H9 (cell line): Measurements from ENCODE around the gene THRB. TPM values are rescaled to one million over a fixed set of nuclear protein-coding genes. Genes with fewer than 3 reads are reported as not detected.

Experiments
- DNase-seq: peaks from one replicate; pipeline ENCODE4 v3.0.0-alpha.2; 2017
- H2AFZ ChIP-seq: one replicate; pipeline ENCODE4 v1.6.1; 2013; ENCODE audit warnings: mild to moderate bottlenecking, low read length, control low read depth, moderate library complexity
- H2AK5ac ChIP-seq: 2 replicates; pipeline ENCODE4 v1.6.1; 2013; ENCODE audit warnings: low read length, control low read depth, mixed read lengths; ENCODE audit not compliant: insufficient read length
- H2BK120ac ChIP-seq: one replicate; pipeline ENCODE4 v1.6.1; 2013; ENCODE audit warnings: low read depth, mild to moderate bottlenecking, low read length, control low read depth, inconsistent platforms; ENCODE audit not compliant: poor library complexity, severe bottlenecking
- H2BK12ac ChIP-seq: 2 replicates; pipeline ENCODE4 v1.6.1; 2013; ENCODE audit warnings: low read length, control low read depth, mixed read lengths, low read depth; ENCODE audit not compliant: insufficient read length
- H2BK15ac ChIP-seq: 2 replicates; pipeline ENCODE4 v1.6.1; 2013; ENCODE audit warnings: low read depth, low read length, control low read depth
- H2BK20ac ChIP-seq: one replicate; pipeline ENCODE4 v1.6.1; 2013; ENCODE audit warnings: low read depth, mild to moderate bottlenecking, low read length, control low read depth, inconsistent platforms; ENCODE audit not compliant: poor library complexity, severe bottlenecking
- H2BK5ac ChIP-seq: 2 replicates; pipeline ENCODE4 v1.6.1; 2013; ENCODE audit warnings: low read length, control low read depth, mixed read lengths; ENCODE audit not compliant: insufficient read length
- H3K14ac ChIP-seq: 2 replicates; pipeline ENCODE4 v1.6.1; 2013; ENCODE audit warnings: low read length, control low read depth; ENCODE audit not compliant: insufficient read depth
- H3K18ac ChIP-seq: 2 replicates; pipeline ENCODE4 v1.6.1; 2013; ENCODE audit warnings: low read depth, mild to moderate bottlenecking, mixed read lengths, low read length, control low read depth; ENCODE audit not compliant: insufficient read length
- H3K23ac ChIP-seq: 2 replicates; pipeline ENCODE4 v1.6.1; 2013; ENCODE audit warnings: low read length, control low read depth, mixed read lengths, low read depth; ENCODE audit not compliant: insufficient read length
- H3K23me2 ChIP-seq: 2 replicates; pipeline ENCODE4 v1.6.1; 2013; ENCODE audit warnings: low read depth, mild to moderate bottlenecking, mixed read lengths, low read length, control low read depth; ENCODE audit not compliant: insufficient read length, poor library complexity, severe bottlenecking
- H3K27ac ChIP-seq: 2 replicates; pipeline ENCODE4 v1.5.1; 2013; ENCODE audit warnings: low read length, control low read depth, mixed read lengths, low read depth; ENCODE audit not compliant: insufficient read length
- H3K27me3 ChIP-seq: 2 replicates; pipeline ENCODE4 v1.6.1; 2013; ENCODE audit warnings: low read length, control low read depth, inconsistent platforms; ENCODE audit not compliant: insufficient read depth
- H3K4ac ChIP-seq: 2 replicates; pipeline ENCODE4 v1.6.1; 2013; ENCODE audit warnings: low read depth, mild to moderate bottlenecking, control low read depth, inconsistent platforms, low read length, moderate library complexity
- H3K4me1 ChIP-seq: 2 replicates; pipeline ENCODE4 v1.6.1; 2013; ENCODE audit warnings: low read length, control low read depth, inconsistent platforms; ENCODE audit not compliant: insufficient read depth
- H3K4me2 ChIP-seq: 2 replicates; pipeline ENCODE4 v1.6.1; 2013; ENCODE audit warnings: low read length, control low read depth, mixed read lengths; ENCODE audit not compliant: insufficient read length, insufficient read depth
- H3K56ac ChIP-seq: 2 replicates; pipeline ENCODE4 v1.6.1; 2013; ENCODE audit warnings: low read depth, mild to moderate bottlenecking, mixed read lengths, low read length, control low read depth; ENCODE audit not compliant: insufficient read length
- H3K79me1 ChIP-seq: 2 replicates; pipeline ENCODE4 v1.6.1; 2013; ENCODE audit warnings: low read depth, mild to moderate bottlenecking, moderate library complexity, low read length, control low read depth, inconsistent platforms; ENCODE audit not compliant: insufficient read depth, poor library complexity, severe bottlenecking
- H3K79me2 ChIP-seq: 2 replicates; pipeline ENCODE4 v1.6.1; 2013; ENCODE audit warnings: low read length, control low read depth, inconsistent platforms; ENCODE audit not compliant: insufficient read depth
- H3K9ac ChIP-seq: 2 replicates; pipeline ENCODE4 v1.6.1; 2013; ENCODE audit warnings: low read length, control low read depth, mixed read lengths; ENCODE audit not compliant: insufficient read length; ENCODE audit errors: extremely low read depth
- H3K9me3 ChIP-seq: one replicate; pipeline ENCODE4 v1.6.1; 2013; ENCODE audit warnings: low read depth, low read length, inconsistent platforms; ENCODE audit not compliant: control insufficient read depth
- H3T11ph ChIP-seq: one replicate; pipeline ENCODE4 v1.6.1; 2013; ENCODE audit warnings: mild to moderate bottlenecking, low read length, control low read depth, inconsistent platforms
- H4K20me1 ChIP-seq: one replicate; pipeline ENCODE4 v1.6.1; 2013; ENCODE audit not compliant: control insufficient read depth, insufficient read length, insufficient read depth
- H4K5ac ChIP-seq: 2 replicates; pipeline ENCODE4 v1.6.1; 2013; ENCODE audit warnings: low read depth, mild to moderate bottlenecking, mixed read lengths, low read length, control low read depth; ENCODE audit not compliant: insufficient read length
- H4K8ac ChIP-seq: replicated peaks from 2 replicates; pipeline ENCODE4 v1.6.1; 2013; ENCODE audit warnings: low read length, control low read depth, mixed read lengths, low read depth; ENCODE audit not compliant: insufficient read length
- H4K91ac ChIP-seq: 2 replicates; pipeline ENCODE4 v1.6.1; 2013; ENCODE audit warnings: low read depth, mild to moderate bottlenecking, moderate library complexity, mixed read lengths, low read length, control low read depth; ENCODE audit not compliant: insufficient read length
- H3K27ac Mint-ChIP-seq, 3 experiments: 2 replicates in 2 of 3; 3 replicates in 1 of 3; pipeline ENCODE4 v1.8.0; 2020 to 2021; ENCODE audit warnings: mixed read lengths in 3 of 3, mild to moderate bottlenecking in 1 of 3, moderate library complexity in 1 of 3
- H3K27me3 Mint-ChIP-seq: 2 replicates; pipeline ENCODE4 v1.8.0; 2021; ENCODE audit warnings: low read depth, mild to moderate bottlenecking, moderate library complexity, mixed read lengths
- H3K36me3 Mint-ChIP-seq, 3 experiments: 2 replicates in 2 of 3; 3 replicates in 1 of 3; pipeline ENCODE4 v1.8.0; 2020 to 2021; ENCODE audit warnings: low read depth in 3 of 3, mixed read lengths in 3 of 3; ENCODE audit not compliant: insufficient read depth in 1 of 3
- H3K4me1 Mint-ChIP-seq, 2 experiments: 2 replicates each; pipeline ENCODE4 v1.8.0; 2020; ENCODE audit warnings: mixed read lengths in 2 of 2
- H3K4me3 Mint-ChIP-seq, 2 experiments: 2 replicates in 1 of 2; 3 replicates in 1 of 2; pipeline ENCODE4 v1.8.0; 2020 to 2021; ENCODE audit warnings: mild to moderate bottlenecking in 2 of 2, mixed read lengths in 2 of 2, moderate library complexity in 1 of 2
- H3K9me3 Mint-ChIP-seq, 2 experiments: 2 replicates in 1 of 2; 3 replicates in 1 of 2; pipeline ENCODE4 v1.8.0; 2020; ENCODE audit warnings: mild to moderate bottlenecking in 2 of 2, mixed read lengths in 2 of 2, moderate library complexity in 1 of 2
- WGBS: extraction: QIAGEN DNeasy Blood & Tissue Kit; methylation state at CpG from one replicate; pipeline ENCODE4 v1.1.7; 2013; ENCODE audit warnings: missing lambda C conversion rate, low lambda C conversion rate, mixed read lengths; ENCODE audit not compliant: insufficient read length; ENCODE audit errors: extremely low coverage; 5-methylcytosine and 5-hydroxymethylcytosine counted together
- total RNA-seq: library from RNA; stranded (reverse); gene quantifications from 2 replicates; pipeline ENCODE4 v1.2.1, GENCODE V29; 2021
- TF ChIP-seq, protein P1 (sequence below): fragments of 200-600 bp; sonication (generic); conservative IDR thresholded peaks from 3 replicates; pipeline ENCODE4 v1.8.0; 2021; ENCODE audit warnings: antibody characterized with exemption, mild to moderate bottlenecking

THRB gene
- total RNA-seq, 1 experiment from 2014 or later = 8.6 TPM

DNA sequence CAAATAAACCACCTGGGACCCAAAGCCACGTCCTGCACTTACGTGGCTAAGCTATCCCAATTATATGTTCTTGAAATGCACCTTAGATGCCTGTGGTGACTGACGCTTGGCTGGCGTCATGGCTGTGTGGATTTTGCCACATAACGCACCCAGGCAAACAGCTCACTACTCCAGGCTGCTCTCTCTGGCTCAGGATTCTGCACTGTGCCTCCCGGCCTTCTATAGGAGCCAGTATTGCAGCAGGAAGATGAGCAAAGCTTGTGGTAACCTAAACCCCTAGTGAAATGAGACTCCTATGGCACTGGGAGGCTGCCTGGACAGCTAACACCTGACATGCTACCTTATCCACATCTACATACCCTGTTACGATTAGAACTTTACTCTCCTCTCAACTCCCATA is 179.3 kb downstream of the THRB start:
- TF ChIP-seq, protein P1, sequence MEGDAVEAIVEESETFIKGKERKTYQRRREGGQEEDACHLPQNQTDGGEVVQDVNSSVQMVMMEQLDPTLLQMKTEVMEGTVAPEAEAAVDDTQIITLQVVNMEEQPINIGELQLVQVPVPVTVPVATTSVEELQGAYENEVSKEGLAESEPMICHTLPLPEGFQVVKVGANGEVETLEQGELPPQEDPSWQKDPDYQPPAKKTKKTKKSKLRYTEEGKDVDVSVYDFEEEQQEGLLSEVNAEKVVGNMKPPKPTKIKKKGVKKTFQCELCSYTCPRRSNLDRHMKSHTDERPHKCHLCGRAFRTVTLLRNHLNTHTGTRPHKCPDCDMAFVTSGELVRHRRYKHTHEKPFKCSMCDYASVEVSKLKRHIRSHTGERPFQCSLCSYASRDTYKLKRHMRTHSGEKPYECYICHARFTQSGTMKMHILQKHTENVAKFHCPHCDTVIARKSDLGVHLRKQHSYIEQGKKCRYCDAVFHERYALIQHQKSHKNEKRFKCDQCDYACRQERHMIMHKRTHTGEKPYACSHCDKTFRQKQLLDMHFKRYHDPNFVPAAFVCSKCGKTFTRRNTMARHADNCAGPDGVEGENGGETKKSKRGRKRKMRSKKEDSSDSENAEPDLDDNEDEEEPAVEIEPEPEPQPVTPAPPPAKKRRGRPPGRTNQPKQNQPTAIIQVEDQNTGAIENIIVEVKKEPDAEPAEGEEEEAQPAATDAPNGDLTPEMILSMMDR = no peak
- no peak for DNase-seq
- no peak overlapping the region for H4K8ac ChIP-seq
- H3K23me2 ChIP-seq = no peaks in the 10 kb centered on the region
- no peak overlapping the region for H4K91ac ChIP-seq
- no peaks in the 10 kb centered on the region for H3K79me1 ChIP-seq
- H3K27ac ChIP-seq = no peak overlapping the region
- peaks cover 0 to 2% (median 0%) of the 10 kb centered on the region in 3 experiments; a peak in 1 of 7 replicates for H3K36me3 Mint-ChIP-seq
- H3T11ph ChIP-seq = no peak overlapping the region
- no peak overlapping the region for H3K18ac ChIP-seq
- H3K4me1 ChIP-seq = no peaks in the 10 kb centered on the region
- H3K27me3 ChIP-seq = no peaks in the 10 kb centered on the region
- no peak overlapping the region for H4K5ac ChIP-seq
- no peak overlapping the region for H2BK15ac ChIP-seq
- H3K79me2 ChIP-seq = no peaks in the 10 kb centered on the region
- no peak overlapping the region for H3K4me3 Mint-ChIP-seq
- no peak overlapping the region for H3K9ac ChIP-seq
- no peak overlapping the region for H3K23ac ChIP-seq
- no peaks in the 10 kb centered on the region for H4K20me1 ChIP-seq
- H2AK5ac ChIP-seq = no peak overlapping the region
- H2BK12ac ChIP-seq = no peak overlapping the region
- no peaks in the 10 kb centered on the region for H3K4me1 Mint-ChIP-seq
- no peak overlapping the region for H3K56ac ChIP-seq
- no peak overlapping the region for H2BK20ac ChIP-seq
- H2AFZ ChIP-seq = no peak overlapping the region
- H3K4ac ChIP-seq = no peak overlapping the region
- no peaks in the 10 kb centered on the region for H3K9me3 ChIP-seq
- H3K14ac ChIP-seq = no peak overlapping the region; the same call in 1 of the 2 replicates
- no peak overlapping the region for H2BK5ac ChIP-seq
- H2BK120ac ChIP-seq = no peak overlapping the region
- no peaks in the 10 kb centered on the region for H3K9me3 Mint-ChIP-seq
- no peaks in the 10 kb centered on the region for H3K27me3 Mint-ChIP-seq
- WGBS = no CpG with 5 or more reads among the region's 7 CpGs
- no peak overlapping the region for H3K27ac Mint-ChIP-seq
- no peak overlapping the region for H3K4me2 ChIP-seq
